HepG2 (cell line): ENCODE results near the gene SLC25A28. TPM values are rescaled to one million over a fixed set of nuclear protein-coding genes. Genes with fewer than 3 reads are reported as not detected.

ENCODE experiments used
- ARHGAP35 ChIP-seq: sonication (generic); formaldehyde crosslinking; IDR thresholded peaks from 2 replicates; pipeline ENCODE4 v1.9.0; 2022; ENCODE audit warnings: mild to moderate bottlenecking, inconsistent platforms, moderate library complexity, missing genetic modification reagents, borderline replicate concordance
- DMAP1 ChIP-seq: IDR thresholded peaks from 2 replicates; pipeline ENCODE4 v1.6.1; 2016
- ELF1 ChIP-seq: sonication (generic); formaldehyde crosslinking; IDR thresholded peaks from 2 replicates; pipeline ENCODE4 v1.4.0; 2020; ENCODE audit warnings: missing genetic modification reagents
- FOXA1 ChIP-seq, 2 experiments: fragments of 450-650 bp in 1 of 2; sonication (generic) in 1 of 2; formaldehyde crosslinking in 1 of 2; IDR thresholded peaks; 2 replicates each; pipeline versions ENCODE4 v1.4.0 to v1.6.1; 2016 to 2020; ENCODE audit warnings: missing genetic modification reagents in 1 of 2
- MED1 ChIP-seq: sonication (generic); formaldehyde crosslinking; IDR thresholded peaks from 2 replicates; pipeline ENCODE4 v1.4.0; 2020; ENCODE audit warnings: missing genetic modification reagents
- MXD1 ChIP-seq: sonication (generic); formaldehyde crosslinking; IDR thresholded peaks from 2 replicates; pipeline ENCODE4 v1.4.0; 2020; ENCODE audit warnings: mild to moderate bottlenecking, missing genetic modification reagents
- NFATC3 ChIP-seq: sonication (generic); formaldehyde crosslinking; IDR thresholded peaks from 2 replicates; pipeline ENCODE4 v1.5.1; 2020; ENCODE audit warnings: mild to moderate bottlenecking, missing genetic modification reagents
- NONO ChIP-seq, 2 experiments: fragments of 450-650 bp in 1 of 2; sonication (generic) in 1 of 2; formaldehyde crosslinking in 1 of 2; IDR thresholded peaks in 1 of 2; conservative IDR thresholded peaks in 1 of 2; 2 replicates each; pipeline versions ENCODE4 v1.6.1 to v1.8.0; 2017 to 2022; ENCODE audit warnings: mild to moderate bottlenecking in 1 of 2, missing genetic modification reagents in 1 of 2, moderate library complexity in 1 of 2
- PAXIP1 ChIP-seq: sonication (generic); formaldehyde crosslinking; conservative IDR thresholded peaks from 2 replicates; pipeline ENCODE4 v1.4.0; 2020; ENCODE audit warnings: mild to moderate bottlenecking, missing genetic modification reagents, moderate library complexity
- RCOR2 ChIP-seq: IDR thresholded peaks from 2 replicates; pipeline ENCODE4 v1.6.1; 2016; ENCODE audit warnings: missing biosample characterization, missing genetic modification reagents
- TAF15 ChIP-seq: fragments of 200-400 bp; formaldehyde crosslinking; IDR thresholded peaks from one replicate; pipeline ENCODE4 v1.6.1; 2018; ENCODE audit warnings: mild to moderate bottlenecking, low read depth, low read length; ENCODE audit not compliant: poor library complexity, severe bottlenecking
- TSC22D2 ChIP-seq: sonication (generic); formaldehyde crosslinking; IDR thresholded peaks from 2 replicates; pipeline ENCODE4 v1.5.1; 2020; ENCODE audit warnings: missing genetic modification reagents, mild to moderate bottlenecking, borderline replicate concordance
- ZNF652 ChIP-seq: IDR thresholded peaks from 2 replicates; pipeline ENCODE4 v1.6.1; 2016; ENCODE audit warnings: low read depth, borderline replicate concordance
- ZNF687 ChIP-seq: sonication (generic); formaldehyde crosslinking; IDR thresholded peaks from 2 replicates; pipeline ENCODE4 v1.5.1; 2020; ENCODE audit warnings: mild to moderate bottlenecking, missing genetic modification reagents, moderate library complexity
- ZNF710 ChIP-seq: sonication (generic); formaldehyde crosslinking; IDR thresholded peaks from 2 replicates; pipeline ENCODE4 v1.5.0; 2020; ENCODE audit warnings: mild to moderate bottlenecking, missing genetic modification reagents, borderline replicate concordance
- ZNF720 ChIP-seq: sonication (generic); formaldehyde crosslinking; IDR thresholded peaks from 2 replicates; pipeline ENCODE4 v1.4.0; 2020; ENCODE audit warnings: missing genetic modification reagents
- ZNF749 ChIP-seq: sonication (generic); formaldehyde crosslinking; IDR thresholded peaks from 2 replicates; pipeline ENCODE4 v1.8.0; 2022; ENCODE audit warnings: mild to moderate bottlenecking, missing genetic modification reagents, moderate library complexity, borderline replicate concordance
- ZNF883 ChIP-seq: sonication (generic); formaldehyde crosslinking; IDR thresholded peaks from 2 replicates; pipeline ENCODE4 v1.5.1; 2020; ENCODE audit warnings: mild to moderate bottlenecking, missing genetic modification reagents; ENCODE audit errors: not compliant biosample characterization
- polyA plus RNA-seq, 8 experiments: library from polyadenylated mRNA; depleted of rRNA in 3 of 8; stranded (reverse) in 7 of 8; unstranded in 1 of 8; fragments of >200 nt; fragmentation: Illumina TruSeq in 4 of 8; extraction: Trizol in 4 of 8; gene quantifications; 2 replicates each; pipeline versions ENCODE4 v1.2.1 to v1.2.3, GENCODE V29; 2011 to 2016; ENCODE audit warnings: low read depth in 4 of 8, missing spikeins in 1 of 8, mixed read lengths in 1 of 8; ENCODE audit not compliant: insufficient read depth in 1 of 8
- total RNA-seq, 5 experiments: library from RNA; depleted of rRNA; stranded (reverse); fragments of >200 nt; fragmentation: Illumina TruSeq; extraction: Trizol; gene quantifications; 2 replicates each; pipeline ENCODE4 v1.2.3, GENCODE V29; 2016; ENCODE audit warnings: low read depth in 1 of 5

Gene SLC25A28
- total and polyA plus RNA-seq, 2 of the 13 experiments (the other 11 are each of a cell fraction or from before 2014, with no cell fraction given), result 15.2 to 41.0 TPM

- TF ChIP-seq ARHGAP35 (CRISPR knock-in tag), result no peak
- TF ChIP-seq NFATC3 (CRISPR knock-in tag), result no peak
- no peak for TF ChIP-seq FOXA1 (IDR thresholded peaks at IDR 0.05)
- TF ChIP-seq FOXA1 (CRISPR knock-in tag; IDR thresholded peaks at IDR 0.05), result no peak
- peak; percentile 53 for TF ChIP-seq ZNF652 (CRISPR knock-in tag)
- no peak for TF ChIP-seq ELF1 (CRISPR knock-in tag)
- TF ChIP-seq ZNF720, result no peak
- peak; percentile 14; the same call in 1 of the 2 replicates for TF ChIP-seq DMAP1 (CRISPR knock-in tag)
- TF ChIP-seq ZNF749 (CRISPR knock-in tag), result no peak
- TF ChIP-seq MXD1 (CRISPR knock-in tag), result no peak; the same call in 1 of the 2 replicates
- peak; percentile 3; the same call in 1 of the 2 replicates for TF ChIP-seq MED1 (CRISPR knock-in tag)
- no peak for TF ChIP-seq RCOR2 (CRISPR knock-in tag)
- no peak for TF ChIP-seq TSC22D2
- peak; percentile 72; the same call in 1 of the 2 replicates for TF ChIP-seq ZNF687 (CRISPR knock-in tag)
- no peak for TF ChIP-seq ZNF710 (CRISPR knock-in tag)
- TF ChIP-seq TAF15, result no peak
- no peak for TF ChIP-seq PAXIP1 (CRISPR knock-in tag)
- no peak for TF ChIP-seq ZNF883 (CRISPR knock-in tag)
- no peak for TF ChIP-seq NONO (IDR thresholded peaks at IDR 0.05)
- no peak for TF ChIP-seq NONO (CRISPR knock-in tag; conservative IDR thresholded peaks at IDR 0.05)
Observed at GRCh38 chr10:99621454-99622251, 1.4 kb upstream of the SLC25A28 start (continued).
